ENCODE results near the gene PPP1R3F.

DNA sequence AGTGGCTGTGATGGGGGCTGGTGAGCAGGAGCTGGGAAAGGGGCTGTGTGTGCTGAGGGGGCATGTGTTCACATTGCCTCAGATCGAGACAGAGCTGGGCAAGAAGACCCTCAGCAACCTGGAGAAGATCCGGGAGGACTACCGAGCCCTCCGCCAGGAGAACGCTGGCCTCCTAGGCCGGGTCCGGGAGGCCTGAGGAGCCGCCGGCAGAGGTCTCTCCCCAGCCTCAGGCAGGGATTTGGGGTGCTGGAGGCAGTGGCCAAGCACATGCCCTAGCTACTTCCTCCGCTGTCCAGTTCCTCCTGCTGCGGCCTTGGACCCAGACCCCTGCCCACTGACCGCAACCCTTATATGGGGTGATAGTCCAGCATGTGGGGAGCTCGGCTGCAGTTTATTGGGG, 19.5 kb upstream of the PPP1R3F start:
- TF ChIP-seq, protein P1, sequence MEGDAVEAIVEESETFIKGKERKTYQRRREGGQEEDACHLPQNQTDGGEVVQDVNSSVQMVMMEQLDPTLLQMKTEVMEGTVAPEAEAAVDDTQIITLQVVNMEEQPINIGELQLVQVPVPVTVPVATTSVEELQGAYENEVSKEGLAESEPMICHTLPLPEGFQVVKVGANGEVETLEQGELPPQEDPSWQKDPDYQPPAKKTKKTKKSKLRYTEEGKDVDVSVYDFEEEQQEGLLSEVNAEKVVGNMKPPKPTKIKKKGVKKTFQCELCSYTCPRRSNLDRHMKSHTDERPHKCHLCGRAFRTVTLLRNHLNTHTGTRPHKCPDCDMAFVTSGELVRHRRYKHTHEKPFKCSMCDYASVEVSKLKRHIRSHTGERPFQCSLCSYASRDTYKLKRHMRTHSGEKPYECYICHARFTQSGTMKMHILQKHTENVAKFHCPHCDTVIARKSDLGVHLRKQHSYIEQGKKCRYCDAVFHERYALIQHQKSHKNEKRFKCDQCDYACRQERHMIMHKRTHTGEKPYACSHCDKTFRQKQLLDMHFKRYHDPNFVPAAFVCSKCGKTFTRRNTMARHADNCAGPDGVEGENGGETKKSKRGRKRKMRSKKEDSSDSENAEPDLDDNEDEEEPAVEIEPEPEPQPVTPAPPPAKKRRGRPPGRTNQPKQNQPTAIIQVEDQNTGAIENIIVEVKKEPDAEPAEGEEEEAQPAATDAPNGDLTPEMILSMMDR (IDR thresholded peaks at IDR 0.05) = no peak
- TF ChIP-seq POLR2A (IDR thresholded peaks at IDR 0.05) (no peak), POLR2AphosphoS5 (IDR thresholded peaks at IDR 0.05) (no peak), EP300 (IDR thresholded peaks at IDR 0.05; ENCODE audit: low read depth) (no peak)

Measured in transverse colon (tissue), 4 donors.